ENCODE data around the gene RPS16. TPM values are rescaled to one million over a fixed set of nuclear protein-coding genes. Genes with fewer than 3 reads are reported as not detected.
"Not testable (repeated sequence)": the region's sequence is repeated elsewhere in the genome, so short reads cannot be mapped to it uniquely, and the experiment has no call there.

RPS16 gene
- 87.2 TPM for total RNA-seq (ENCODE audit: insufficient read depth, low replicate concordance)

- DNase-seq (ENCODE audit: low spot score): peak; percentile 99
These were observed at the start of gene RPS16 for GRCh38 chr19:39435499-39436349. Gene RPS16, minus strand, starts transcription at chr19:39435949. Its CDS starts 54 bp downstream, at chr19:39435895.

- DNase-seq (ENCODE audit: low spot score): no peak
These were observed 47.4 kb upstream of the RPS16 start for GRCh38 chr19:39483141-39483540.

- DNase-seq (ENCODE audit: low spot score): no peak
These were observed 45.9 kb upstream of the RPS16 start for GRCh38 chr19:39481676-39482075.

- no peak for DNase-seq (ENCODE audit: low spot score)
These were observed 45.4 kb upstream of the RPS16 start for GRCh38 chr19:39481229-39481545.

- peak; percentile 97 for DNase-seq (ENCODE audit: low spot score)
These were observed 44.8 kb upstream of the RPS16 start, which contains the start of gene TIMM50 for GRCh38 chr19:39480337-39481228. Gene TIMM50, plus strand, starts transcription at chr19:39480838. Its CDS starts 16 bp downstream, at chr19:39480854.

- DNase-seq (ENCODE audit: low spot score): peak; percentile 12
These were observed 44.2 kb upstream of the RPS16 start for GRCh38 chr19:39479916-39480315.

GRCh38 chr19:39479319-39479801, 43.6 kb upstream of the RPS16 start:
- DNase-seq (ENCODE audit: low spot score): not testable (repeated sequence)

- DNase-seq (ENCODE audit: low spot score): no peak
These were observed 40.0 kb upstream of the RPS16 start for GRCh38 chr19:39475748-39476147.

GRCh38 chr19:39474139-39474620, 38.4 kb upstream of the RPS16 start:
- DNase-seq (ENCODE audit: low spot score): peak; percentile 15

GRCh38 chr19:39473443-39473960, 37.8 kb upstream of the RPS16 start:
- no peak for DNase-seq (ENCODE audit: low spot score)

- DNase-seq (ENCODE audit: low spot score): no peak
These were observed 37.1 kb upstream of the RPS16 start for GRCh38 chr19:39472746-39473442.

GRCh38 chr19:39471756-39472536, 36.2 kb upstream of the RPS16 start:
- DNase-seq (ENCODE audit: low spot score): no peak

GRCh38 chr19:39470724-39471339, 35.1 kb upstream of the RPS16 start:
- no peak for DNase-seq (ENCODE audit: low spot score)

GRCh38 chr19:39469567-39469966, 33.8 kb upstream of the RPS16 start:
- DNase-seq (ENCODE audit: low spot score): no peak

GRCh38 chr19:39469036-39469435, 33.3 kb upstream of the RPS16 start:
- no peak for DNase-seq (ENCODE audit: low spot score)

GRCh38 chr19:39467941-39468340, 32.2 kb upstream of the RPS16 start:
- no peak for DNase-seq (ENCODE audit: low spot score)

- DNase-seq (ENCODE audit: low spot score): no peak
These were observed 30.4 kb upstream of the RPS16 start for GRCh38 chr19:39465956-39466747.

- no peak for DNase-seq (ENCODE audit: low spot score)
These were observed 27.7 kb upstream of the RPS16 start for GRCh38 chr19:39463403-39463802.

GRCh38 chr19:39451257-39451656, 15.5 kb upstream of the RPS16 start:
- not testable (repeated sequence) for DNase-seq (ENCODE audit: low spot score)

Measured in umbilical cord (tissue), 2 donors.